ENCODE results near the gene IFI30.
"Not testable (repeated sequence)": the region's sequence is repeated elsewhere in the genome, so short reads cannot be mapped to it uniquely, and the experiment has no call there.

IFI30 gene

DNA sequence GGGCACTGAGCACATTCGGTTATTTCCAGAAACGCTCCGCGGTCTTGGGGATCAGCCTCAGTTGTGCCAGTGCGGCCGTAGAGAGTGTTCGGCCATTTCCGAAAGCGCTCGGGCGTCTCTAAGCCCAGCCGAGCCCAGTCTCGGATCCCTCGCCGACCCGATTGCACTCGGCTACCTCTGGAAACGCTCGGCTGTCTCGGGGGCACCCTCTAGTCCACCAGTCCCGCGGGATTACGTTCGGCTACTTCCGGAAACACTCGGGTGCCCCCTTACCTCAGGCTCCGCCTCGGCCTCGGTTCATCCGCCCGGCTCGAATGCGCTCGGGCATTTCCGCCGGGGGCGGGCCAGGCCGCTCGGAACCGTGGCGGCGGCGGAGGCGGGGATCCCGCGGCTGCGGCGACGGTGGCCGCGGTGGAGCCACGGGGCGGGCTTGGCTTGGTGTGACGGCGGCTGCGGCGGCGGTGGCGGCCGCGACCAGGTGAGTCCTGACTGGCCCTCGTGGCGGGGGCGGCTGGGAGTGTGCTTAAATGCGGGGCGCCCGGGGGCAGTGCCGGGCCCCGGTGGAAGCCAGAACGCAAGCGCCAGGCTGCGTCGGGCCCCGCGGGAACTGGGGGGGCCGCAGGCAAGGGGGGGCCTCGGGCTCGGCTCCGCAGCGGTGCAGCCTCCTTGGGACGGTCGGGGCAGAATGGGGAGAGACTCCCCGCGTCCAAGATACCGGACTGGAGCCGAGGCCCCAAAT, 20.6 kb upstream of the IFI30 start, which contains the start of gene PIK3R2:
PIK3R2 (plus strand) TSS at position 347 of the 739 bp plus-strand sequence. CDS start 2,717 bp downstream, outside the sequence.
- DNase-seq = peak; percentile 98

DNA sequence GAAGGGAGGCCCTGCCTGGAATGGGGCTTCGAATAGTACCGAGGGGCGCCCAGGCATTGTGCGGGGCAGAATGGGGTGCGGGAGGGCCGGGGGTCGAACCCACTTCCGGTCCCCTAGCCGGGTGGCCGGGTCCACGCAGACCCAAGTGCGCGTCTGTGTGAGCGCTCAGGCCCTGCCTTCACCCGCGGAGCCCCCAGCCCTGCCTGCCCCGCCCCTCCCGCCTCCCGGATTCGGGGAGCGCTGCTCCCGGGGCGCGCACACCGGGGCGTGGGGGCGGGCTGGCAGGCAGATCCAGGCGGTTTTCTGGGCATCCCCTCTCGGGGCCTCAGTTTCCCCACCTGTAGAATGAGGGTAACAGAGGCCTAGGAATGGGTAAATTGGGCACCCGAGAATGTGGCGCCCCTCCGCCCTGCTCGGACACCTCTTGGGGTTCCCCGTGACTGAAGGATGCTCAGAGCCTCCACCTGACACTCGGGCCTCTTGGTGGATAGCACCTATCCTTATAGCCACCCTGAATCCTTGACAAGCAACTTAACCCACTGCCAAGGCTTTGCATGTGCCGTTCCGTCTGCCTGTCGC, 20.0 kb upstream of the IFI30 start:
- no peak for DNase-seq

DNA sequence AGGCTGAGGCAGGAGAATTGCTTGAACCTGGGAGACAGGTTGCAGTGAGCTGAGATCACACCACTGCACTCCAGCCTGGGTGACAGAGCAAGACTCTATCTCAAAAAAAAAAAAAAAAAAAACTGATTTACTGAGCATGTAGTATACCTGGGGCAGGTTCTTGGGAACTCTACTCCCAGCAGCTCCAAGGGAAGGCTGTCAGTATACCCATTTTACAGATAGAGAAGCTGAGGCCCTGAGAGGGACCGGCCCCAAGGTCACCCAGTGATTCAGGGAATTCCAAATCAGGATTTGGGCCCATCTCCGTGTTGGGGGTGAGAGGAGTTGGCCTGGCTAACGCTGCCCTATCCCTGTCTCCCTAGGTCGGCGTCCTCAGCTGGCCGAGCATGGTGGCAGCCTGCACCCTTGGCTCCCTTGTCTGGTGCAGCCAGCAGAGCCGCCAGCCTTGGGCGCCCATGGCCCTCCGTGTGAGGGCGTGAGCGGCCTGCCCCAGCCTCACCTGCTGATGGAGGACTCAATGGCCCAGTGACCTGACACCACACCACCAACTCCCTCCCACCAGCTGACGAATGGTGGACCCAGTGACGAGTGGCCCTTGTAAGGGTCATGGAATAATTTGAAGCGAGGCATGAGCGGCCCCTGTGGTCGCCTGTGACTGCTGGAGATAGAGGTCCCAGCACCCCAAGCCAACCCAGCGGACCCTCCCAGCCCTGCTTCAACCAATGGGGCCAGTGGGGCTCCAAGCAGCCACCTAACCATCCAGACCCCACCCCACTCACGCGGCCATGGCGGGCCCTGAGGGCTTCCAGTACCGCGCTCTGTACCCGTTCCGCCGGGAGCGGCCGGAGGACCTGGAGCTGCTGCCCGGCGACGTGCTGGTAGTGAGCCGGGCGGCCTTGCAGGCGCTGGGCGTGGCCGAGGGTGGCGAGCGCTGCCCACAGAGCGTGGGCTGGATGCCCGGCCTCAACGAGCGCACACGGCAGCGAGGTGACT, 18.2 kb upstream of the IFI30 start:
- DNase-seq = no peak

DNA sequence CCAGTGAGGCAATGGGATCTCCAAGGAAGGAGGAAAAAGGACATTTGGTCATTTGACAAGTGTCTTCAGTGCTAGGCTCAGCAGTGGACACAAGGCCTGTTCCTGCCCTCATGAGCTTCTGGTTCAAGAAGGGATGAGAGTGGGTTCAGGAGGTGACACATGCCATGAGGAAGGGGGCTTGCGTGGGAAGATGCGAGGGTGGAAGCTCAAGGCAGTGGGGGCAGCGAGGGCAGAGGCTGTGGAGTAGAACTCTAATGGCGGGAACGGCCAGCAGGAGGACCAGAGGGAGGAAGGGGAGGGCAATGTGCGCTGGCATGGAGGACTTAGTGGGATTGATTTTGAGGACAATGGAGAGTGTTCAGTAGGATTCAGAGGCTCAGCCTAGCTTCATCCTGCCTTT, 17.3 kb upstream of the IFI30 start:
- no peak for DNase-seq

DNA sequence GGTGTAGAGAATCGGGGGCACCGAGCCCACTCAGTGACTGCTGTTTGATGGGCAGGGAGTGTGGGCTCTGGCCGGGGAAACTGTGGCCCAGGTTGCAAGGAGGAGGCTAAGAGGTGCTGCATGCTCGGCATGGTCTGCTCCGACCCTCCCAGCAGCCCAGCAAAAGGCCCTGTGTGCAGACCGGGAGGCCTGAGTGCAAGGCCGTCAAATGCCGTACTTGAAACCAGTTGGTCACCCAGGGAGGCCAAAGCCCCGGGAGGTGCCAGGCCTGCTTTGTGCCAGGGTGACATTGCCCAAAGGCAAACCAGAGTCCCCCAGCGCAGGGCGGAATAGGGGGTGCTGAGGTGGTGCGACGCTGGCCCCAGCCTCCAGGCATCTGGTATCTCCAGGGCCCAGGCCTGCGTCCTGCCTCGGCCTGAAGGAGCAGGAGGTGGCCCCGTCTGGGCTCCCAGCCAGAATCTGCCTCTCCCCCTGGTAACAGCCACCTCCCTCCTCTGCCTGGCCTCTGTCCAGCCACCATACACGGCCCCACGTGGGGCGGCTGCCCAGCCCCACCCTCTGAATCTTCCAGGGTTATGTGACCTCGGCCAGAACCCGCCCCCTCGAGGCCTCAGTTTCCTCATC, 16.7 kb upstream of the IFI30 start:
- DNase-seq = no peak

DNA sequence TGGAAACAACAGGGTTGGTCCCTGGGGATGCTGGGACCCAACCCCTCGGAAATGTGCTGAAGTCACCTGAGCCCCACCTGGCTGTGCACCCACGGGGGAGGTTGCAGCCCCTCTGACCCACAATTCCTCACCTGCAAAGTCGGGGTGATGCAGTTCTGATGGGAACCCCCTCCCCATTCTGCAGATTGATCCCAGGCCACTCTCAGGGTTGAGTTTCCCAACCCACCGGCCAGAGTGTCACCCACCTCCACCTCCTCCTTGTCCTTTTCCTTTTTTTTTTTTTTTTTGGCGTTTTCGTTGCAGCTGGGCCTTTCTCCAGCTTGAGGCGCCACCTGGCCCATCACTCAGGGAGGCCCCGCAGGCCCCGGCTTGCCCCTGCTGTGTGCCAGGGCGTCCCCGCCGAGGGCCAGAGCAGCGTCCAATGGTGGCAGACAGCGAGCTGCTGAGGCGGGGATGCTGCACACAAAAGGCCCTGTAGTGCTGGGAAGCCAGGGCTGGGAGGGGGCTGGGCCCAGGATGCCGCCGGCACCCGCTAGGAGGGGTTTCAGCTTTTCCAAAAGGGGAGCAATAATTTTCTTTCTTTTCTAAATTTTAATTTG, 16.0 kb upstream of the IFI30 start:
- no peak for DNase-seq

DNA sequence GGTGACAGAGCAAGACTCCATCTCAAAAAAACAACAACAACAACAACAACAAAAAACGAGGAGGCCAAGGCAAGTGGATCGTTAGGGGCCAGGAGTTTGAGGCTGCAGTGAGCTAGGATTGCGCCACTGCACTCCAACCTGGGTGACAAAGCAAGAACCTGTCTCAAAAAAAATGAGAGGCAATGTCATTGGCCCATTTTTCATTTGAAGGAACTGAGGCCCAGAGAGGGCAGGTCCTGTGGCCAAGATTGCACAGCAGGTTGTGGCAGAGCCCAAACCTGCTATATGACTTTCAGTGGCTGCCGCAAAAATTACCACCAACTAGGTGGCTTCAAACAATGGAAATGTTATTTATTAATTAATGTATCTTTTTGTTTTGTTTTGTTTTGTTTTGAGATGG, 15.1 kb upstream of the IFI30 start:
- DNase-seq = no peak

DNA sequence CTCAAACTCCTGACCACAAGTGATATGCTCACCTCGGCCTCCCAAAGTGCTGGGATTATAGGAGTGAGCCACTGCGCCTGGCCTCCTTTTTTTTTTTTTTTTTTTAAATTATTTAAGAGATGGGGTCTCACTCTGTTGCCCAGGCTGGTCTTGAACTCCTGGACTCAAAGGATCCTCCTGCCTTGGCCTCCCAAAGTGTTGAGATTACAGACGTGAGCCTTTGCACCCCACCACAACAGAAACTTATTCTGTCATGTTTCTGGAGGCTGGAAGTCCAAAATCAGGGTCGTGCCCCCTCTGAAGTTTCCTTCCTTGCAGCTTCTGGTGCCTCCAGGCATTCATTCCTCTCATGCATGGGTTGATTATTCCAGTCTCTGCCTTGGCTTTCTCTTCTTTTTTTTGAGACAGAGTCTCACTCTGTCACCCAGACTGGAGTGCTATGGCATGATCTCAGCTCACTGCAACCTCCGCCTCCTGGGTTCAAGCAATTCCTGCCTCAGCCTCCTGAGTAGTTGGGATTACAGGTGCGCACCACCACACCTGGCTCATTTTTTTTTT, 14.5 kb upstream of the IFI30 start:
- not testable (repeated sequence) for DNase-seq

DNA sequence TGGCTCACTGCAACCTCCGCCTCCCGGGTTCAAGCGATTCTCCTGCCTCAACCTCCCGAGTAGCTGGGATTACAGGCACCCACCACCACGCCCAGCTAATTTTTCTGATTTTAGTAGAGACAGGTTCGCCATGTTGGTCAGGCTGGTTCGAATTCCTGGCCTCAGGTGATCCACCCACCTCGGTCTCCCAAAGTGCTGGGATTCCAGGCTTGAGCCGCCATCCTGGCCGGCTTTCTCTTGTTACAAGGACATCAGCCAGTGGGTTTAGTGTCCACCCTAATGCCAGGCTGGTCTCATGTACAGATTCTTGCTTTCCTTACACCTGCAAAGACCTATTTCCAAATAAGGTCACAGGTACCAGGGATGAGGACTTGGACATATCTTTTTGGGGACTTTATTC, 13.8 kb upstream of the IFI30 start:
- DNase-seq = no peak

DNA sequence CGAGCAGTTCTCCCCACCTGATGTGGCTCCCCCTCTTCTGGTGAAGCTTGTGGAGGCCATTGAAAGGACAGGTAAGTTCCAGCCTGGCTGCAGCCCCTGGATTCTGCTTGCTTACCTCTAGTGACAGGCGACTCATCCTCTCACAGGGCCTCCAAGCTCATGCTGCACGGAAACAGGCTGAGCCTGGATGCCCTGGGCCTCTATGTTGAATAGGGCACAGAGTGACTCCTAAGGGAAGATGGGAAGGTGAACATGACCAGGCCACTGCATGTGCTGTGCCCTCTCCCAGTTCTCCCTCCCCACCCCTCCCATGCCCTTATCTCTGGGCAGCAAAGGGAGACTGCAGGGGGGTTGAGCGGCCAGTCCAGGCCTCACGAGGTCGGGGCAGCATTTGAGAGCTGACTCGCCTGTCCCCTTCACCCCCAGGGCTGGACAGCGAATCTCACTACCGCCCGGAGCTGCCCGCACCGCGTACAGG, 13.1 kb upstream of the IFI30 start:
- no peak for DNase-seq

DNA sequence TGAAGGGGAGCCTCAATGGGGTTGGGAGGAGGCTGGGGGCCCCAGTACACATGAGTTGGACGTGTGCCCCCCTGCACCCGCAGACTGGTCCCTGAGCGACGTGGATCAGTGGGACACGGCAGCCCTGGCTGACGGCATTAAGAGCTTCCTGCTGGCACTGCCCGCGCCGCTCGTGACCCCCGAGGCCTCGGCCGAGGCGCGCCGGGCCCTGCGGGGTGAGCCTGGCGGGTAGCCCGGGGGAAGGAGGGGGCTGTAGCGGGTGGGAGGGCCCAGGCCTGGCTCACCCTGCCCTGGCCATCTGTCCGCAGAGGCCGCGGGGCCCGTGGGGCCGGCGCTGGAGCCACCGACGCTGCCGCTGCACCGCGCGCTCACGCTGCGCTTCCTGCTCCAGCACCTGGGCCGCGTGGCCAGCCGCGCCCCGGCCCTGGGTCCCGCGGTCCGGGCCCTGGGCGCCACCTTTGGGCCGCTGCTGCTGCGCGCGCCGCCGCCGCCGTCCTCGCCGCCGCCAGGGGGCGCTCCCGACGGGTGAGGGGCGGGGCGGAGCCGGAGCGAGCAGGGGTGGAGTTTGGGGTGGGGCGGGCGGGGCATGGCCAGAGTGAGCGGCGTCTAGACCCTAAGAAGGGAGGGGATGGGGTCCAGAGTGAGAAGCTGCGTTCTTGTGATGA, 12.5 kb upstream of the IFI30 start:
- DNase-seq = peak; percentile 57

DNA sequence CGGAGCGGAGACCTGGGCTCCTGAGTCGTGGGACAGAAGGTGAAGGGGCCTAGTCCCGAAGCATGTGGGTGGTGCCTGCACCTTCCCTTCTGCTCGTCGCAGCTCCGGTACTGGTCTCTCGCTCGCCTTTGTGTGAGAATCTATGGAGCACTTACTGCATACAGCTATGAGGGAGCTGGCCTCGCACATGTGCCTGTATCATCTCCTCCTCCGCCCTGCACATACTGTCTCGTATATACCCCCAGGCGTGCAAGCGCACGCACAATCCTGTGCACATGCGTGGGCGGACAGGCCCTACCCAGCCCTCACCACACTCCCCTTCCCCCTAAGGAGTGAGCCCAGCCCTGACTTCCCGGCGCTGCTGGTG, 12.0 kb upstream of the IFI30 start:
- DNase-seq = no peak

DNA sequence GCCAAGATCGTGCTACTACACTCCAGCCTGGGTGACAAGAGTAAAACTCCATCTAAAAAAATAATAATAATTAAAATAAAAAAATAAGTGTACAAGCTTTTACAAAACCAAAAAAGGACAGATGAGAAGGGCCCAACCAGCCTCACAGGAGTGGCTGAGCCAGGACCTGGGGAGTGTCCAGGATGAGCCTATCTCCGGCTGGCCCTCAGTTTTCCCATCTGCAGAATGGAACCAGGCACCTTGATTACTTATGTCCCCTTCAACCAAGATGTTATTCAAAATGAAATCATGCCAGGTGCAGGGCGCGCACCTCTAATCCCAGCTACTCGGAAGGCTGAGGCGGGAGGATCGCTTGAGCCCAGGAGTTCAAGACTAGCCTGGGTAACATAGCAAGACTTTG, 9.5 kb upstream of the IFI30 start:
- DNase-seq = no peak

DNA sequence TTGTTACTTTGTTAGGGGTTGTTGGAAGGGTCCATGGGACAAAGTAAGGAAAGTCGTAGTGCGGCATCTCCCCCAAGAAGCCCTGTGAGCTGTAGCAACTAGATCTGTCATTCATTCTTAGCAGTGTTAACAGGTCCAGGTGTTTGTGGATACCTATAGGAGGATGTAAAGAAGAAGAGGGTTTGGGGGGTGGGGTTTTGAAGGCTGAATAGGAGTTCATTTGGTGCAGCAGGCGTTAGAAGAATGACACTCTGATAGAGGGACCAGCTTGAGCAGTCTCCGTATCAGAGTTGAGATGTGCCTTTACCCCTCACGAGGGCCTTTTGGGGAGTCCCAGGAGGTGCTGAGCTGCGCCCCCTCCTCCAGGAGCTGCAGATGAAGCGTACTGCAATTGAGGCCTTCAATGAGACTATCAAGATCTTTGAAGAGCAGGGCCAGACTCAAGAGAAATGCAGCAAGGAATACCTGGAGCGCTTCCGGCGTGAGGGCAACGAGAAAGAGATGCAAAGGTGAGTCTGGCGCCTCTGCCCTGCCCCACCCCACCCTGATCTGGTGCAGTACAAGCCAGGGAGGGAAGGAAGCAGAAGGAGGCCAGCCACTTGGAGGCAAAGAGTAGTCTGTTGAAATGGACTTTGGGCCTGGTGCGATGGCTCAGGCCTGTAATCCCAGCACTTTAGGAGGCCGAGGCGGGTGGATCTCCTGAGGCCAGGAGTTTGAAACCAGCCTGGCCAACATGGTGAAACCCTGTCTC, 7.6 kb upstream of the IFI30 start:
- no peak for DNase-seq

DNA sequence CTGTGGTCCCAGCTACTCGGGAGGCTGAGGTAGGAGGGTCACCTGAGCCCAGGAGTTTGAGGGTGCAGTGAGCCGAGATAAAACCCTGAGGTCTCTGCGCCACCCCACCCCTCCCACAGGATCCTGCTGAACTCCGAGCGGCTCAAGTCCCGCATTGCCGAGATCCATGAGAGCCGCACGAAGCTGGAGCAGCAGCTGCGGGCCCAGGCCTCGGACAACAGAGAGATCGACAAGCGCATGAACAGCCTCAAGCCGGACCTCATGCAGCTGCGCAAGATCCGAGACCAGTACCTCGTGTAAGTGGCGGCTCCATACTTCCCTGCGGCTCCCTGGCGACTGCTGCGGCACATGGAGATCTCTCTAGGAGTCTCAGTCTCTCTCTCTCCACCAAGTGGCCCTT, 6.6 kb upstream of the IFI30 start:
- no peak for DNase-seq

DNA sequence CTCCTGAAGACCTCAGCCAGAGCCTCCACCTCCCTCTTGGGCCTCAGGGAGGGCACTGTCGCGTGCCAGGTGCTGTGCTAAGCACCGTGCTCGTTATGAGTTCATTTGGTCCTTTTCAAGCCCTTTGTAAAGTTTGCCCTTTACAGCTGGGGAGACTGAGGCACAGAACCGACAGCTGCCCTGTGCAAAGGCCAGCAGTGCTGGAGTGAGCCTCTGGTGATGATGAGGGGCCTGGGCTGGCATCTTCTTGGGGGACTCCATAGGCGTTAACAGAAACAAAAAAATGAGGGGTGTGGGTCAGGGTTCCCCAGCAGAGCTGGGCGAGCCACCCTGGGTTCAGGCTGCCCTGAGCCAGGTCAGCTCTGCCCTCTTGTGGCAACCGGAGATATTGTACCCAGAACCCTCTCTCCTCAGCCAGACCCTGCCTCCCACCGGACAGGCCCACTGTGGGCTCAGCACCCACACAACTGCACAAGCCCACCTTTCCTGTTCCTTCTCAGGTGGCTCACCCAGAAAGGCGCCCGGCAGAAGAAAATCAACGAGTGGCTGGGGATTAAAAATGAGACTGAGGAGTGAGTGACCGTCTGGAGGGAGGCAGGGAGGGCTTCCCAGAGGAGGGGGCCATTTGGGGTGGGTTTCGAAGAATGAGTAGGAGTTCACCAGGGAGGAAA, 5.5 kb upstream of the IFI30 start:
- DNase-seq = peak; percentile 39

DNA sequence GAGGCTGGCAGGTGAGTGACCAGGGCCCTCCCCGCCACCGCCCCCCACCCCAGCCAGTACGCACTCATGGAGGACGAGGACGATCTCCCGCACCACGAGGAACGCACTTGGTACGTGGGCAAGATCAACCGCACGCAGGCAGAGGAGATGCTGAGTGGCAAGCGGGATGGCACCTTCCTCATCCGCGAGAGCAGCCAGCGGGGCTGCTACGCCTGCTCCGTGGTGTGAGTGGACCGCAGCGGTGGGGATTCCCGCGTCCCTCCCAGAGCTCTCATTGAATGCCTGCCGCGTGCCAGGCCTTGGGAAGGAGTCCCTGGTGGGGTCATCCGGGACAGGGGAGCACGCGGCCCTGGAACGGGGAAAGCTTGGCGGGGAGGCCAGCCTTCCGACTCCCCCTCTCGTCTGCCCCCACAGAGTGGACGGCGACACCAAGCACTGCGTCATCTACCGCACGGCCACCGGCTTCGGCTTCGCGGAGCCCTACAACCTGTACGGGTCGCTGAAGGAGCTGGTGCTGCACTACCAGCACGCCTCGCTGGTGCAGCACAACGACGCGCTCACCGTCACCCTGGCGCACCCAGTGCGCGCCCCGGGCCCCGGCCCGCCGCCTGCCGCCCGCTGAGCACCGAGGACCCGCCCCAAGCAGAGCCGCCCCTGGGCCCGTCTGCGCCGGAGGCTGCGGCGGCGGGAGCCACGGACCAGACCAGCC, 4.8 kb upstream of the IFI30 start:
- DNase-seq = no peak

DNA sequence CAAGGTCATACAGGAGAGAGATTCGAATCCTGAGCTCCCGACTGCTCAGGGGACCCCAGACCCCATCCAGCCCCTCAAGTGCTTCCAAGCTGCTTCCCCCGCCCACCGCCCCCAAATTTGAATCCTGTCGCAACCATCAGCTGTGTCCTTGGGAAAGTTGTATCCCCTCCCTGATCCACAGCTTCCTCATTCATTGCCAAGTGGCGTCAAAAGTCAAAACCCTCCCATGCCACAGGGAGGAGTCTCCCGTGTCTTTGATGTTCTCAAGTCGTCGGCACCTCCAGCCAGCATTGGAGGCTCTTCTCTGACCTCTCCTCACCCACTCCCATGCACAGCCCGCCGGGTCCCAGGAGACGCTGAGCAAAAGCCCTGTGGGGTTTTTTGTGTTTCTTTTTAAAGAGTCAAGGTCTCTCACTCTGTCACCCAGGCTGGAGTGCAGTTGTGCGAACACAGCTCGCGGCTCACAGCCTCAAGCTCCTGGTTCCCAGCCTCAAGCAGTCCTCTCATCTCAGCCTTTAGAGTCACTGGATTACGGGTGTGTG, 2.8 kb upstream of the IFI30 start:
- DNase-seq = no peak

DNA sequence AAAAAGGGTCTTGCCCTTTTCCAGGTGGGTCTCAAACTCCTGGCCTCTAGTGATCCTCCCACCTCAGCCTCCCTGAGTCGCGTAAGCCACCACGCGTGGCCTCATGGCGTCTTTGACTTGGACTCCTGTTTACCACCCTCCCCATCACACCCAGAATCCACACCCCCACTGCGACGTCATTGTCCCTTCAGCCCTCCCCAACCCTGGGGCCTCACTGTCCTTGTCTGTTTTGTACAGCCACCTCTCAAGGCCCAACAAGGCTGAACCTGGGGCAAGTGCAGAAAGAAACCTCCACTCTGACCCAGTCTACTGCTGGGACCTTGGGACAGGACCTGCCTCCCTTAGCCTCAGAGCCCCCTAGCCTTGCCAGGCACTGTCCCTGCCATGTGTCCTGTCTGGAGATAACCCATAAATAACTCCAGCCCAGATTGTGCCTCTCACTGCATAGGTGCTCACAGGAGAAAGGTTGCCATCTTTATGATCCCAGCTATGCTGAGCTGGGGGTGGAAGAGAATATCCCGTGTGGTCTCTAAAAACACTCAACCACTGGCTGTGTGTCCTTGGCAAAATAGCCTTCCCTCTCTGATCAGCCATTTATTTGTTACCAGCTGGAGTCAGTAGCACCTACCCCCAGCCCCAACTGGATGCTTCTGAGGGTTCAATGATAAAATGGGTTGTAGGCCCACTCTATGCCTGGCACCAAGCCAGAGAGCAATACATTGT, 1.8 kb upstream of the IFI30 start:
- no peak for DNase-seq
